MM.1S (cell line): Measurements from ENCODE around the gene LAPTM4A.
A peak's percentile ranks its signal among the peaks of the same experiment; 100 is the strongest.

Experiments used
- DNase-seq: peaks from one replicate; pipeline ENCODE4 v3.0.0-alpha.2; 2015
- H2AFZ ChIP-seq: fragments of 300-600 bp; sonication (generic); 2 replicates; pipeline ENCODE4 v1.6.0; 2016; ENCODE audit warnings: antibody characterized with exemption, low read length
- H3F3A ChIP-seq: fragments of 300-600 bp; sonication (generic); 2 replicates; pipeline ENCODE4 v1.6.1; 2016; ENCODE audit warnings: mild to moderate bottlenecking, antibody characterized with exemption, low read length, moderate library complexity, mixed read lengths; ENCODE audit not compliant: insufficient read depth
- H3K27ac ChIP-seq: fragments of 300-600 bp; sonication (generic); 2 replicates; pipeline ENCODE4 v1.5.1; 2016; ENCODE audit warnings: mild to moderate bottlenecking, low read length
- H3K27me3 ChIP-seq: fragments of 300-600 bp; sonication (generic); replicated peaks from 2 replicates; pipeline ENCODE4 v1.6.0; 2016; ENCODE audit warnings: low read length; ENCODE audit not compliant: insufficient read depth
- H3K36me3 ChIP-seq: fragments of 300-600 bp; sonication (generic); replicated peaks from 2 replicates; pipeline ENCODE4 v1.6.1; 2016; ENCODE audit warnings: mild to moderate bottlenecking, low read length, mixed read lengths; ENCODE audit not compliant: insufficient read depth
- H3K4me1 ChIP-seq: fragments of 300-600 bp; sonication (generic); 2 replicates; pipeline ENCODE4 v1.6.1; 2016; ENCODE audit warnings: low read length, mixed read lengths
- H3K4me2 ChIP-seq: fragments of 300-600 bp; sonication (generic); 2 replicates; pipeline ENCODE4 v1.6.0; 2016; ENCODE audit warnings: low read depth, low read length
- H3K4me3 ChIP-seq: fragments of 300-600 bp; sonication (generic); 2 replicates; pipeline ENCODE4 v1.5.1; 2016; ENCODE audit warnings: low read length, mixed read lengths
- H3K79me2 ChIP-seq: fragments of 300-600 bp; sonication (generic); 2 replicates; pipeline ENCODE4 v1.6.1; 2016; ENCODE audit warnings: mixed run types, low read length, mixed read lengths
- H3K9ac ChIP-seq: fragments of 300-600 bp; sonication (generic); 2 replicates; pipeline ENCODE4 v1.6.1; 2016; ENCODE audit warnings: low read length, mixed read lengths
- H3K9me2 ChIP-seq: fragments of 300-600 bp; sonication (generic); replicated peaks from 2 replicates; pipeline ENCODE4 v1.6.1; 2016; ENCODE audit warnings: mild to moderate bottlenecking, low read length, mixed read lengths; ENCODE audit not compliant: insufficient read depth
- H3K9me3 ChIP-seq: fragments of 300-600 bp; sonication (generic); replicated peaks from 2 replicates; pipeline ENCODE4 v1.6.1; 2016; ENCODE audit warnings: mild to moderate bottlenecking, low read length, mixed read lengths; ENCODE audit not compliant: insufficient read depth
- H4K20me1 ChIP-seq: fragments of 300-600 bp; sonication (generic); 2 replicates; pipeline ENCODE4 v1.6.1; 2016; ENCODE audit warnings: mild to moderate bottlenecking, low read length, moderate library complexity, mixed read lengths; ENCODE audit not compliant: insufficient read depth
- CTCF ChIP-seq: fragments of 300-600 bp; sonication (generic); IDR thresholded peaks from 2 replicates; pipeline ENCODE4 v1.5.1; 2016; ENCODE audit warnings: antibody characterized with exemption, low read length, mixed read lengths
- EZH2 ChIP-seq: fragments of 300-600 bp; sonication (generic); optimal IDR thresholded peaks from 2 replicates; pipeline ENCODE3; 2017; ENCODE audit warnings: low read depth, mild to moderate bottlenecking, antibody characterized with exemption, low read length, mixed read lengths
- EZH2phosphoT487 ChIP-seq: fragments of 300-600 bp; sonication (generic); IDR thresholded peaks from 2 replicates; pipeline ENCODE4 v1.6.1; 2018; ENCODE audit warnings: antibody characterized with exemption, low read length

The LAPTM4A gene

GRCh38 chr2:20018601-20019152 lies 32.8 kb downstream of the LAPTM4A start:
- Histone ChIP-seq H3K79me2 (no peaks in the 10 kb centered on the region), H3K9ac (no peak overlapping the region), H3K27me3 (peaks cover 3% of the 10 kb centered on the region), H3K4me3 (no peak overlapping the region), H3F3A (no peaks in the 10 kb centered on the region), H3K9me3 (no peaks in the 10 kb centered on the region), H3K9me2 (no peaks in the 10 kb centered on the region), H4K20me1 (no peaks in the 10 kb centered on the region), H3K4me2 (no peak overlapping the region), H3K4me1 (no peaks in the 10 kb centered on the region), H2AFZ (no peak overlapping the region), H3K36me3 (no peaks in the 10 kb centered on the region), H3K27ac (no peak overlapping the region)
- no peak for TF ChIP-seq EZH2phosphoT487
- TF ChIP-seq CTCF = no peak
- no peak for TF ChIP-seq EZH2
- no peak for DNase-seq

- Histone ChIP-seq H3K27me3 (peaks cover 23% of the 10 kb centered on the region), H3K79me2 (no peaks in the 10 kb centered on the region), H4K20me1 (no peaks in the 10 kb centered on the region), H3K9me2 (no peaks in the 10 kb centered on the region), H3K4me1 (no peaks in the 10 kb centered on the region), H3K9me3 (no peaks in the 10 kb centered on the region), H3K27ac (no peak overlapping the region), H2AFZ (no peak overlapping the region), H3F3A (no peaks in the 10 kb centered on the region), H3K36me3 (no peaks in the 10 kb centered on the region), H3K9ac (no peak overlapping the region), H3K4me3 (no peak overlapping the region), H3K4me2 (no peak overlapping the region)
- no peak for DNase-seq
- TF ChIP-seq EZH2 (no peak), EZH2phosphoT487 (no peak), CTCF (peak; percentile 16)
Measured at GRCh38 chr2:20016346-20016745, 35.1 kb downstream of the LAPTM4A start.

DNA sequence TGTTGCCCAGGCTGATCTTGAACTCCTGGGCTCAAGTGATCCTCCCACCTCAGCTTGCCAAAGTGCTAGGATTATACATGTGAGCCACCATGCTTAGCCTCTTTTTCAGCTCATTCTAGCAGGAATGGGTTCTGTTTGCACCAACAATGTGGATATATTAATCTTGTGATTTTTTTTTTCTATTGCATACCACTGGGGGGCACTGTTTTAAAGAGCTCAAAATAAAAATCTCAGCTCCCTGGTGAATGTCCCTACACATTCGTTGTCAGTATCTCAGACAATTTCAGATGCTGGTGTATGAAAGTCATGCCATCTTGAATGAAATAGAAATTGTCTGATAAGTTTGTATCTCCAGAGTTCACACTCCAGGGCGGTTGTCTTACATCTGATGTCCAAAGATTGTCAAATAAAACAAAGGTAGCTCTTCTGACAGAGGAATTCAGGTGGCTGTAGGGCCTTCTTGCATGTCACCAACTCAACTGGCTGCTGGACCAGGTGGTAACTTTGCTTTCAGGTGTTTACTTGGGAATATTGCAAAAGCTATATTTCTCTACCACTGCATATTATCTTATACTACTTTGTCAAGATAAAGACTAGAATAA lies 35.8 kb downstream of the LAPTM4A start:
- Histone ChIP-seq H3K9me3 (no peaks in the 10 kb centered on the region), H3K4me3 (no peak overlapping the region), H3K36me3 (no peaks in the 10 kb centered on the region), H2AFZ (no peak overlapping the region; the same call in 1 of the 2 replicates), H3K9ac (no peak overlapping the region), H3K27me3 (peaks cover 30% of the 10 kb centered on the region), H3K4me2 (no peak overlapping the region), H4K20me1 (no peaks in the 10 kb centered on the region), H3F3A (no peaks in the 10 kb centered on the region), H3K79me2 (no peaks in the 10 kb centered on the region), H3K4me1 (no peaks in the 10 kb centered on the region), H3K27ac (no peak overlapping the region), H3K9me2 (no peaks in the 10 kb centered on the region)
- peak; percentile 53 for DNase-seq
- TF ChIP-seq EZH2phosphoT487 (no peak), CTCF (peak; percentile 64), EZH2 (no peak)
